Measurements from ENCODE around the gene CDH13. TPM values are rescaled to one million over a fixed set of nuclear protein-coding genes. Genes with fewer than 3 reads are reported as not detected.

Gene CDH13
- total RNA-seq (2014; rRNA removed; shearing (Covaris generic)) (4.4 and 13.6 TPM in 2 replicates), polyA plus RNA-seq (2016; fragmentation: Nextera tagmentation; extraction: Ambion mirVana) (1.2 and 1.6 TPM in 2 replicates)
- long read RNA-seq, partial matches to known transcripts, result 1 of 1 reads
- long read RNA-seq, other reads (novel, unspliced or antisense), result 0 of 1 reads

GRCh38 chr16:82626791-82627261 lies at the start of gene CDH13:
Gene CDH13, plus strand, starts transcription at chr16:82626969.
- Histone ChIP-seq H3K9me2 (ENCODE audit: insufficient read depth) (no peaks in the 10 kb centered on the region), H4K20me1 (replicated peaks; ENCODE audit: insufficient read depth) (no peaks in the 10 kb centered on the region), H3K4me1 (ENCODE audit: insufficient read depth) (peaks cover 27% of the 10 kb centered on the region), H3K79me2 (replicated peaks; ENCODE audit: insufficient read depth) (no peaks in the 10 kb centered on the region), H2AFZ (peak within 1 kb of the TSS; percentile 97), H3F3A (replicated peaks; ENCODE audit: low read depth) (no peaks in the 10 kb centered on the region), H3K27ac (ENCODE audit: low read depth) (no peak within 1 kb of the TSS), H3K4me3 (peak within 1 kb of the TSS; percentile 78), H3K27me3 (ENCODE audit: insufficient read depth) (peaks cover 54% of the 10 kb centered on the region), H3K36me3 (ENCODE audit: insufficient read depth) (no peaks in the 10 kb centered on the region), H3K4me2 (peak within 1 kb of the TSS; percentile 95)
- Mint-ChIP-seq H3K27ac (no peak within 1 kb of the TSS), H3K9me3 (no peaks in the 10 kb centered on the region), H3K4me1 (peaks cover 20% of the 10 kb centered on the region), H3K4me3 (peak within 1 kb of the TSS; percentile 83), H3K36me3 (ENCODE audit: low read depth) (no peaks in the 10 kb centered on the region; the same call in 2 of the 3 replicates), H3K27me3 (ENCODE audit: insufficient read depth, low read depth, poor library complexity) (peaks cover 37% of the 10 kb centered on the region)
- peak; percentile 73 for TF ChIP-seq EZH2 (IDR thresholded peaks at IDR 0.05; ENCODE audit: low read depth, unreplicated experiment)
- TF ChIP-seq, protein P1, sequence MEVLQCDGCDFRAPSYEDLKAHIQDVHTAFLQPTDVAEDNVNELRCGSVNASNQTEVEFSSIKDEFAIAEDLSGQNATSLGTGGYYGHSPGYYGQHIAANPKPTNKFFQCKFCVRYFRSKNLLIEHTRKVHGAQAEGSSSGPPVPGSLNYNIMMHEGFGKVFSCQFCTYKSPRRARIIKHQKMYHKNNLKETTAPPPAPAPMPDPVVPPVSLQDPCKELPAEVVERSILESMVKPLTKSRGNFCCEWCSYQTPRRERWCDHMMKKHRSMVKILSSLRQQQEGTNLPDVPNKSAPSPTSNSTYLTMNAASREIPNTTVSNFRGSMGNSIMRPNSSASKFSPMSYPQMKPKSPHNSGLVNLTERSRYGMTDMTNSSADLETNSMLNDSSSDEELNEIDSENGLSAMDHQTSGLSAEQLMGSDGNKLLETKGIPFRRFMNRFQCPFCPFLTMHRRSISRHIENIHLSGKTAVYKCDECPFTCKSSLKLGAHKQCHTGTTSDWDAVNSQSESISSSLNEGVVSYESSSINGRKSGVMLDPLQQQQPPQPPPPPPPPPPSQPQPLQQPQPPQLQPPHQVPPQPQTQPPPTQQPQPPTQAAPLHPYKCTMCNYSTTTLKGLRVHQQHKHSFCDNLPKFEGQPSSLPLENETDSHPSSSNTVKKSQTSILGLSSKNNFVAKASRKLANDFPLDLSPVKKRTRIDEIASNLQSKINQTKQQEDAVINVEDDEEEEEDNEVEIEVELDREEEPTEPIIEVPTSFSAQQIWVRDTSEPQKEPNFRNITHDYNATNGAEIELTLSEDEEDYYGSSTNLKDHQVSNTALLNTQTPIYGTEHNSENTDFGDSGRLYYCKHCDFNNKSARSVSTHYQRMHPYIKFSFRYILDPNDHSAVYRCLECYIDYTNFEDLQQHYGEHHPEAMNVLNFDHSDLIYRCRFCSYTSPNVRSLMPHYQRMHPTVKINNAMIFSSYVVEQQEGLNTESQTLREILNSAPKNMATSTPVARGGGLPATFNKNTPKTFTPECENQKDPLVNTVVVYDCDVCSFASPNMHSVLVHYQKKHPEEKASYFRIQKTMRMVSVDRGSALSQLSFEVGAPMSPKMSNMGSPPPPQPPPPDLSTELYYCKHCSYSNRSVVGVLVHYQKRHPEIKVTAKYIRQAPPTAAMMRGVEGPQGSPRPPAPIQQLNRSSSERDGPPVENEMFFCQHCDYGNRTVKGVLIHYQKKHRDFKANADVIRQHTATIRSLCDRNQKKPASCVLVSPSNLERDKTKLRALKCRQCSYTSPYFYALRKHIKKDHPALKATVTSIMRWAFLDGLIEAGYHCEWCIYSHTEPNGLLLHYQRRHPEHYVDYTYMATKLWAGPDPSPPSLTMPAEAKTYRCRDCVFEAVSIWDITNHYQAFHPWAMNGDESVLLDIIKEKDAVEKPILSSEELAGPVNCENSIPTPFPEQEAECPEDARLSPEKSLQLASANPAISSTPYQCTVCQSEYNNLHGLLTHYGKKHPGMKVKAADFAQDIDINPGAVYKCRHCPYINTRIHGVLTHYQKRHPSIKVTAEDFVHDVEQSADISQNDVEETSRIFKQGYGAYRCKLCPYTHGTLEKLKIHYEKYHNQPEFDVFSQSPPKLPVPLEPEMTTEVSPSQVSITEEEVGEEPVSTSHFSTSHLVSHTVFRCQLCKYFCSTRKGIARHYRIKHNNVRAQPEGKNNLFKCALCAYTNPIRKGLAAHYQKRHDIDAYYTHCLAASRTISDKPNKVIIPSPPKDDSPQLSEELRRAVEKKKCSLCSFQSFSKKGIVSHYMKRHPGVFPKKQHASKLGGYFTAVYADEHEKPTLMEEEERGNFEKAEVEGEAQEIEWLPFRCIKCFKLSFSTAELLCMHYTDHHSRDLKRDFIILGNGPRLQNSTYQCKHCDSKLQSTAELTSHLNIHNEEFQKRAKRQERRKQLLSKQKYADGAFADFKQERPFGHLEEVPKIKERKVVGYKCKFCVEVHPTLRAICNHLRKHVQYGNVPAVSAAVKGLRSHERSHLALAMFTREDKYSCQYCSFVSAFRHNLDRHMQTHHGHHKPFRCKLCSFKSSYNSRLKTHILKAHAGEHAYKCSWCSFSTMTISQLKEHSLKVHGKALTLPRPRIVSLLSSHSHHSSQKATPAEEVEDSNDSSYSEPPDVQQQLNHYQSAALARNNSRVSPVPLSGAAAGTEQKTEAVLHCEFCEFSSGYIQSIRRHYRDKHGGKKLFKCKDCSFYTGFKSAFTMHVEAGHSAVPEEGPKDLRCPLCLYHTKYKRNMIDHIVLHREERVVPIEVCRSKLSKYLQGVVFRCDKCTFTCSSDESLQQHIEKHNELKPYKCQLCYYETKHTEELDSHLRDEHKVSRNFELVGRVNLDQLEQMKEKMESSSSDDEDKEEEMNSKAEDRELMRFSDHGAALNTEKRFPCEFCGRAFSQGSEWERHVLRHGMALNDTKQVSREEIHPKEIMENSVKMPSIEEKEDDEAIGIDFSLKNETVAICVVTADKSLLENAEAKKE (CRISPR knock-in tag; IDR thresholded peaks at IDR 0.05), result no peak
- ATAC-seq (peak; percentile 34), DNase-seq (ENCODE audit: low spot score) (peak; percentile 55)

GRCh38 chr16:82580298-82580890 lies 46.4 kb upstream of the CDH13 start:
- no peaks in the 10 kb centered on the region for H3K79me2 ChIP-seq (replicated peaks; ENCODE audit: insufficient read depth)
- Mint-ChIP-seq H3K27me3 (ENCODE audit: insufficient read depth, low read depth, poor library complexity) (no peaks in the 10 kb centered on the region), H3K27ac (no peak overlapping the region), H3K4me3 (no peak overlapping the region), H3K4me1 (no peaks in the 10 kb centered on the region), H3K36me3 (ENCODE audit: low read depth) (no peaks in the 10 kb centered on the region), H3K9me3 (no peaks in the 10 kb centered on the region; the same call in 2 of the 3 replicates)
- H3K27me3 ChIP-seq (ENCODE audit: insufficient read depth), result no peaks in the 10 kb centered on the region
- H3F3A ChIP-seq (replicated peaks; ENCODE audit: low read depth), result no peaks in the 10 kb centered on the region
- no peaks in the 10 kb centered on the region for H3K36me3 ChIP-seq (ENCODE audit: insufficient read depth)
- peak; percentile 76 for ATAC-seq
- 0 out of 2 replicates have a peak, but pooled peaks cover 2% of the 10 kb centered on the region for H3K9me2 ChIP-seq (ENCODE audit: insufficient read depth)
- no peak overlapping the region for H3K27ac ChIP-seq (ENCODE audit: low read depth)
- no peak overlapping the region for H3K4me2 ChIP-seq
- H4K20me1 ChIP-seq (replicated peaks; ENCODE audit: insufficient read depth), result no peaks in the 10 kb centered on the region
- H2AFZ ChIP-seq, result peak overlapping the region; percentile 59; the same call in 1 of the 2 replicates
- H3K4me3 ChIP-seq, result no peak overlapping the region
- DNase-seq (ENCODE audit: low spot score), result peak; percentile 34
- H3K4me1 ChIP-seq (ENCODE audit: insufficient read depth), result no peaks in the 10 kb centered on the region
- TF ChIP-seq, protein P1 (CRISPR knock-in tag; IDR thresholded peaks at IDR 0.05), result no peak
- TF ChIP-seq JUNB (IDR thresholded peaks at IDR 0.05; ENCODE audit: unreplicated experiment), result no peak

Measured in GM23338 (cell line).